CD4-positive, CD25-positive, alpha-beta regulatory T cell (primary cell): Measurements from ENCODE around the gene ZDHHC14. TPM values are rescaled to one million over a fixed set of nuclear protein-coding genes. Genes with fewer than 3 reads are reported as not detected.
"Not testable (repeated sequence)": the region's sequence is repeated elsewhere in the genome, so short reads cannot be mapped to it uniquely, and the experiment has no call there.

ENCODE experiments used
- ATAC-seq, 2 donors: fragments of 150-1000 bp; cut with Tn5 transposase; one replicate each; pipeline ENCODE4 v1.10.0; 2021; ENCODE audit warnings: low read depth in 2 of 2, moderate number of reproducible peaks in 2 of 2, moderate library complexity in 1 of 2
- DNase-seq, 3 donors: peaks; one replicate each; pipeline versions ENCODE4 v3.0.0 to v3.0.0-alpha.2; 2012 to 2022; ENCODE audit warnings: mixed read lengths in 1 of 3
- H3K27ac ChIP-seq: one replicate; pipeline ENCODE4 v1.7.0; 2013; ENCODE audit warnings: mild to moderate bottlenecking, low read length; ENCODE audit not compliant: insufficient read depth, poor library complexity, severe bottlenecking
- H3K27me3 ChIP-seq: one replicate; pipeline ENCODE4 v1.7.0; 2013; ENCODE audit warnings: low read length; ENCODE audit not compliant: control insufficient read depth, insufficient read depth
- H3K36me3 ChIP-seq: one replicate; pipeline ENCODE4 v1.7.0; 2013; ENCODE audit warnings: mild to moderate bottlenecking, low read length, moderate library complexity; ENCODE audit not compliant: control insufficient read depth, insufficient read depth
- H3K4me1 ChIP-seq: 2 replicates; pipeline ENCODE4 v1.7.0; 2013; ENCODE audit warnings: mild to moderate bottlenecking, low read length; ENCODE audit not compliant: insufficient read depth, control insufficient read depth, poor library complexity, severe bottlenecking
- H3K4me3 ChIP-seq: one replicate; pipeline ENCODE4 v1.7.0; 2013; ENCODE audit warnings: low read depth, mild to moderate bottlenecking, low read length, moderate library complexity
- H3K9me3 ChIP-seq, 2 experiments: 1 replicate in 1 of 2; 2 replicates in 1 of 2; pipeline ENCODE4 v1.7.0; 2013; ENCODE audit warnings: low read length in 2 of 2, mild to moderate bottlenecking in 1 of 2, moderate library complexity in 1 of 2; ENCODE audit not compliant: control insufficient read depth in 2 of 2
- H3K27ac Mint-ChIP-seq, 3 donors: one replicate each; pipeline ENCODE4 v1.8.0; 2020 to 2022; ENCODE audit warnings: mild to moderate bottlenecking in 3 of 3, mixed read lengths in 3 of 3, moderate library complexity in 2 of 3
- H3K27me3 Mint-ChIP-seq: one replicate; pipeline ENCODE4 v1.8.0; 2022; ENCODE audit warnings: mild to moderate bottlenecking, mixed read lengths
- H3K36me3 Mint-ChIP-seq: one replicate; pipeline ENCODE4 v1.8.0; 2020; ENCODE audit warnings: mixed read lengths
- H3K4me1 Mint-ChIP-seq, 4 donors: one replicate each; pipeline ENCODE4 v1.8.0; 2020 to 2022; ENCODE audit warnings: mixed read lengths in 4 of 4, mild to moderate bottlenecking in 1 of 4
- H3K4me3 Mint-ChIP-seq, 4 donors: one replicate each; pipeline ENCODE4 v1.8.0; 2020 to 2022; ENCODE audit warnings: mild to moderate bottlenecking in 4 of 4, mixed read lengths in 4 of 4, moderate library complexity in 3 of 4
- H3K9me3 Mint-ChIP-seq, 7 donors: one replicate each; pipeline ENCODE4 v1.8.0; 2020 to 2022; ENCODE audit warnings: mixed read lengths in 7 of 7, mild to moderate bottlenecking in 3 of 7, moderate library complexity in 2 of 7
- polyA plus RNA-seq, 4 donors: library from polyadenylated mRNA; unstranded; fragments of 300-500 nt; fragmentation: Illumina TruSeq; gene quantifications; one replicate each; pipeline ENCODE4 v1.2.3, GENCODE V29; 2021
- total RNA-seq: library from RNA; stranded (reverse); gene quantifications from one replicate; pipeline ENCODE4 v1.2.3, GENCODE V29; 2022

The ZDHHC14 gene
- total and polyA plus RNA-seq, 5 donors from 2014 or later = 0.29 to 4.2 (median 1.0) TPM

DNA sequence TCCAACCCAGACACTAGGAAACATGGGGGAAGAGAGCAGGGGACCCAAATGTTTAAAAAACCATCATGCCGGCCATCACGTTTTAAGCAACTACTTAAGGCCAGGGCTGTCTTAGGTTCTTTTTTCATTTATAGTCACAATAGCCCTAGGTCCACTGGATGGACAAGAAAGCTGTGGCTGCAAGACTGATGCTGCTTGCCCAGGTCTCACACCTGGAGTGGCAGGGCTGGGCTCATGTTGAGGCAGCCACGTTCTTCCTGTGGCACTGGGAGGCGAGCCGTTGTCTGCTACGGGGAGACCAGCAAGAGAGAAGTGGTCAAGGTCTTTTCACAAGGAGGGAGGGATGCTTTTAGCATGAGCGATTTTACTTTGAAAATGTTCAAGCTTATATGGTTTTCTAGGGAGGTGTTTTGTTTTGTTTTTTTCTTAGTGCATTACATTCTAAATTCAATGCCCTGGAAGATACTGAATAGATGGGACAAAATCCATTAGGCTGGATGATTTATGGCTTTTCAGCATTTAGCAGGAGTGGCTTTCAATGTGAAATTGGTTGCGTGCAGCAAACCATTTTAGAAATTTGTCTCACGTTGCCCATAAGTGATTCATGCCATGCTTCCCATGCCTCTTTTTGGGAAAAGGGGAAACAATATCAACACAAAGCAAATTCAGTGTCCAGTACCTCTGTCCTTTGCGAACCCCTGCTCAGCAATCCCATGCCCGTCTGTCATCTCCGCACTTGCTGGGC is 335.4 kb downstream of the ZDHHC14 start:
- Mint-ChIP-seq H3K4me1 (no peaks in the 10 kb centered on the region), H3K36me3 (no peaks in the 10 kb centered on the region), H3K27me3 (peaks cover 12% of the 10 kb centered on the region), H3K4me3 (no peak overlapping the region), H3K27ac (no peak overlapping the region), H3K9me3 (no peaks in the 10 kb centered on the region)
- Histone ChIP-seq H3K27me3 (peaks cover 5% of the 10 kb centered on the region), H3K9me3 (no peaks in the 10 kb centered on the region), H3K27ac (no peak overlapping the region), H3K4me1 (no peaks in the 10 kb centered on the region), H3K4me3 (no peak overlapping the region), H3K36me3 (no peaks in the 10 kb centered on the region)
- ATAC-seq (no peak), DNase-seq (no peak)

DNA sequence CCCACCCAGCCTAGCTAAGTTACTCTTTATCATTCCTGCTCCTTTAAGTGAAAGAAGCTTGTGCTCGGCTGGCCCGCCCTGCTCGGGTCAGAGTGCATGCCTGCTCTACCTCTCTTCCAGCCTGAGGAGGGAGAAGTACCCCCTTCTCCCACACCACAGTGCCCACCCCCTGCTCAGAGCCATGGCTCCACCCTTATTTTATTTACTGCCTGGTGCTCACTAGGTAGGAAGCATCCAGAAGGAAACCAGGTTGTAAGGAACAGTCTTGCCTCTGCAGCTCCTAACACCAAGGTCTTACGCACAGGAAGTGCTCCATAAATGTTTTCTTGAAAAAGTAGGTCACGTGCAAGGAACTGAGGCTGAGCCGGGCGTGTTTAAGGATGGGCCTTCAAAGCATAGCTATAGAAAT is 336.4 kb downstream of the ZDHHC14 start:
- Mint-ChIP-seq H3K27me3 (peaks cover 12% of the 10 kb centered on the region), H3K4me1 (no peaks in the 10 kb centered on the region), H3K4me3 (no peak overlapping the region), H3K27ac (no peak overlapping the region), H3K36me3 (no peaks in the 10 kb centered on the region), H3K9me3 (no peaks in the 10 kb centered on the region)
- H3K27ac ChIP-seq = no peak overlapping the region
- ATAC-seq = no peak
- DNase-seq = no peak
- no peak overlapping the region for H3K4me3 ChIP-seq
- H3K36me3 ChIP-seq = no peaks in the 10 kb centered on the region
- no peaks in the 10 kb centered on the region for H3K9me3 ChIP-seq
- H3K4me1 ChIP-seq = no peaks in the 10 kb centered on the region
- H3K27me3 ChIP-seq = peaks cover 5% of the 10 kb centered on the region

DNA sequence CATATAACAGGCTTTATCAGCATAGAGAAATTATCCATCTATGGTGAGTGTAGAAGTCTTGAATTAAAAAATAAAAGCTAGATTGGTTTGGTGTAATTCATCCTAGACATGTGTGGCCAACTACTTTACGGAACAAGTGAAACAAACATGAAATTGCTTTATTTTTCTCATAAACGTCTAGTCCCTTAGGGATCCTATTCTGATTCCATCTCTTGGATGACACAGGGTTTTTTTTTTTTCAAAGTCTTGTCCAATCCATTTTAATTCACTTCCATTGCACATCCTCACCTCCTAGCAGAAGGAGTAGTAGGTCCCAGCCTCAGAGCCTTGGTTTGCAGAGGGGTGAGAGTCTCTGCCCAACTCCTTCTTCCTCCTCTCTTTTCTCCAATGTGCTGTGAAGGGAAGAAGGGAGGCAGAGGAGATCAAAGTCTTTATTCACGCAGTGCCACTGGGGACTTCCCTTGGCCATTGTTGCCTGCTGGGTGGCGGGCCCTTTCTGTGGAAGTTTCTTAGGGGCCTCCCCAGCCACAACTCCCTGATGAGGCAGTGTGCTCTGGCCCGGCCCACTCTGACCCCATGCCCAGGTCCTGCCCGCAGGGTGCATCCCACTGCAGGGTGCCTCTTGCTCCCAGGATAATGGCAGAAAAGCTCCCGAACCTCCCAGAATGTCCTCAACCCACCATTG is 337.7 kb downstream of the ZDHHC14 start:
- no peak overlapping the region for H3K27ac ChIP-seq
- no peak overlapping the region for H3K4me3 ChIP-seq
- no peak overlapping the region for H3K4me3 Mint-ChIP-seq
- H3K36me3 Mint-ChIP-seq = no peaks in the 10 kb centered on the region
- no peaks in the 10 kb centered on the region for H3K9me3 Mint-ChIP-seq
- H3K4me1 ChIP-seq = no peaks in the 10 kb centered on the region
- H3K9me3 ChIP-seq = no peaks in the 10 kb centered on the region
- H3K27me3 ChIP-seq = peaks cover 5% of the 10 kb centered on the region
- no peak overlapping the region for H3K27ac Mint-ChIP-seq
- no peaks in the 10 kb centered on the region for H3K4me1 Mint-ChIP-seq
- H3K27me3 Mint-ChIP-seq = peaks cover 12% of the 10 kb centered on the region
- no peaks in the 10 kb centered on the region for H3K36me3 ChIP-seq
- ATAC-seq (no peak), DNase-seq (no peak)

DNA sequence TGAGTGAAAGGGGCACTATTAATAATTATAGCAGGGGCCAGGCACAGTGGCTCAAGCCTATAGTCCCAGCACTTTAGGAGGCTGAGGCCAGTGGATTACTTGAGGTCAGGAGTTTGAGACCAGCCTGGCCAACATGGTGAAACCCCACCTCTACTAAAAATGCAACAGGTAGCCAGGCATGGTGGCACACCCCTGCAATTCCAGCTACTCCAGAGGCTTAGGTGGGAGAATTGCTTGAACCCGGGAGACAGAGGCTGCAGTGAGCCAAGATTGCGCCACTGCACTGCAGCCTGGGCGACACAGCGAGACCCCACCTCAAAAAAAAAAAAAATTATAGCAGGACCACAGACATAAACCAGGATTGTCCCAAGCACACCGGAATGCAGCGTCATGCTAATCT is 340.0 kb downstream of the ZDHHC14 start:
- not testable (repeated sequence) for H3K27ac ChIP-seq, H3K4me3 ChIP-seq, H3K27ac Mint-ChIP-seq, DNase-seq, H3K4me1 ChIP-seq, H3K36me3 ChIP-seq, H3K27me3 ChIP-seq, H3K4me3 Mint-ChIP-seq, H3K4me1 Mint-ChIP-seq, ATAC-seq, H3K36me3 Mint-ChIP-seq, H3K9me3 ChIP-seq
- Mint-ChIP-seq H3K9me3 (peaks cover 0 to 14% (median 0%) of the 10 kb centered on the region in 7 donors), H3K27me3 (peaks cover 17% of the 10 kb centered on the region)

DNA sequence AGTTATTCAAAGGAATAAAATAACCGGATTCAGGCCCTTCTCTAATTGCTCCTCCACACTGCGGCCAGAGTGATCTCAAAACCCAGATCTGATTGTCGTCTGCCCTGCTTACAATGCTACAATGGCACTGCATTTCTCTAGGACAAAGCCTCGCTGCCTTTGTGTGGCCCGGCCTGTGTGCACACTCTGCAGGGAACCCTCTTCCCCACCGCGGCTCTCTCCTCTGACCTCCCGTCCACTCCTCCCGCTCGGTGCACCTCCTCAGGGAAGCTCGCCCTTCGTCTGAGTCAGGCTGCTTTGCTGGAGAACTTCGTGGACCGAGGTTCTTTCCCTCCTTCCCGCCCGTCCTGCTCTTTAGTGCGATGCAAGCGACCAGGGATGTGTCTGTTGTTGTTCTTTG is 340.4 kb downstream of the ZDHHC14 start:
- Histone ChIP-seq H3K27me3 (peaks cover 5% of the 10 kb centered on the region), H3K4me1 (no peaks in the 10 kb centered on the region), H3K9me3 (peaks cover 0 to 2% of the 10 kb centered on the region in 2 experiments), H3K27ac (no peak overlapping the region), H3K4me3 (no peak overlapping the region), H3K36me3 (no peaks in the 10 kb centered on the region)
- Mint-ChIP-seq H3K9me3 (peaks cover 0 to 18% (median 0%) of the 10 kb centered on the region in 7 donors), H3K27me3 (peaks cover 22% of the 10 kb centered on the region), H3K4me1 (no peaks in the 10 kb centered on the region), H3K4me3 (no peak overlapping the region), H3K36me3 (no peaks in the 10 kb centered on the region), H3K27ac (no peak overlapping the region)
- ATAC-seq = no peak
- DNase-seq = no peak

DNA sequence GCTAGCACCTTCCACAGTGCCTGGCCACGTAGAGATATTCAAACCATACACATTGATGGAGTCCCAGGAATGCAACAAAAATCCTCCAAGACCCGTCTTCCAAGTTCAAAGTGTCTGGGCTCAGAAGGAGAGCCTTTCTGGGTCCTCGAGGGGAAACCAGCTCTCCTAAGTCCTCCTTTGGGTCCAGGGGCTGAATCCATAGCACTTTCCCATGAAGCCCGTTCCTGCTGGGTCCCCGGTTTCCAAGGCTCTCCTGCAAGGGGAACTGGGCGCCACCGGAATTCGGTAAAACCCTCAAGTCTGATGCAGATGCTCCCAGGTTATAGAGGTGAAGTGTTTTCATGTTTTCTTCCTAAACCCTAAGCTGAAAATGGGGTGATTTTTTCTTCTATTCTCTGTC is 340.8 kb downstream of the ZDHHC14 start:
- no peak overlapping the region for H3K27ac ChIP-seq
- no peaks in the 10 kb centered on the region for H3K36me3 ChIP-seq
- no peak for DNase-seq
- H3K27ac Mint-ChIP-seq = no peak overlapping the region
- H3K27me3 Mint-ChIP-seq = peaks cover 24% of the 10 kb centered on the region
- peaks cover 0 to 18% (median 0%) of the 10 kb centered on the region in 7 donors for H3K9me3 Mint-ChIP-seq
- H3K27me3 ChIP-seq = peaks cover 3% of the 10 kb centered on the region
- H3K4me3 ChIP-seq = no peak overlapping the region
- no peaks in the 10 kb centered on the region for H3K4me1 ChIP-seq
- H3K9me3 ChIP-seq = peaks cover 0 to 2% of the 10 kb centered on the region in 2 experiments
- no peaks in the 10 kb centered on the region for H3K4me1 Mint-ChIP-seq
- H3K4me3 Mint-ChIP-seq = no peak overlapping the region
- H3K36me3 Mint-ChIP-seq = no peaks in the 10 kb centered on the region
- ATAC-seq = no peak

DNA sequence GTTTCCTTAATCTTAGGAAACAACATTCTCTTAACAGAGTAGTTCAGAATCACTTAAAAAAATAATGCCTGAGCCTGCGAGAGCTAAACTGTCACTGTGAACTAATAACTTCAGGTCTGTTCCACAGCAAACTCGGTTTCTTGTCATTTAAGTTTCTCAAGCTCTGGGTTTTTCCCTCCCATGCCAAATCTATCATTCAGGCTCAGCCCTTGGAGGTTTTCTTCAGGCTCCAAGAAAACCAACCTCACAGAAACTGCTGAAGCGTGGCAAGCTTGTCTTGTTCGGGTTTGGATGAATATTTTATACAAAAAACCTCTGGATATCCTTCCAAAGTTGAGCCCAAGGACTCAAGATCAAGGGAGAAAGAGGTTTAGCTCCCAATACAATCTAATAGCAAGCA is 342.4 kb downstream of the ZDHHC14 start:
- no peaks in the 10 kb centered on the region for H3K36me3 ChIP-seq
- no peak overlapping the region for H3K27ac ChIP-seq
- ATAC-seq (no peak), DNase-seq (no peak)
- no peak overlapping the region for H3K4me3 Mint-ChIP-seq
- no peaks in the 10 kb centered on the region for H3K4me1 ChIP-seq
- peaks cover 29% of the 10 kb centered on the region for H3K27me3 Mint-ChIP-seq
- peaks cover 3% of the 10 kb centered on the region for H3K27me3 ChIP-seq
- H3K9me3 Mint-ChIP-seq = peaks cover 0 to 18% (median 0%) of the 10 kb centered on the region in 7 donors
- peaks cover 0 to 2% of the 10 kb centered on the region in 2 experiments for H3K9me3 ChIP-seq
- no peaks in the 10 kb centered on the region for H3K36me3 Mint-ChIP-seq
- no peaks in the 10 kb centered on the region for H3K4me1 Mint-ChIP-seq
- H3K4me3 ChIP-seq = no peak overlapping the region
- H3K27ac Mint-ChIP-seq = no peak overlapping the region
